ENCODE measurements around the gene FUCA2.

FUCA2 gene

GRCh38 chr6:143510991-143511891 lies at the start of gene FUCA2:
Gene FUCA2, minus strand, starts transcription at chr6:143511720. Its CDS starts 86 bp downstream, at chr6:143511634.
- peak; percentile 55 for DNase-seq (ENCODE audit: low read depth)

- DNase-seq (ENCODE audit: low read depth): no peak
Observed at GRCh38 chr6:143561105-143561704, 49.7 kb upstream of the FUCA2 start.

GRCh38 chr6:143559051-143559660 lies 47.6 kb upstream of the FUCA2 start:
- no peak for DNase-seq (ENCODE audit: low read depth)

GRCh38 chr6:143556529-143556928 lies 45.0 kb upstream of the FUCA2 start:
- peak; percentile 83 for DNase-seq (ENCODE audit: low read depth)

GRCh38 chr6:143555582-143555981 lies 44.1 kb upstream of the FUCA2 start:
- no peak for DNase-seq (ENCODE audit: low read depth)

GRCh38 chr6:143555071-143555492 lies 43.6 kb upstream of the FUCA2 start:
- no peak for DNase-seq (ENCODE audit: low read depth)

- DNase-seq (ENCODE audit: low read depth): no peak
Observed at GRCh38 chr6:143553337-143553736, 41.8 kb upstream of the FUCA2 start.

GRCh38 chr6:143549949-143550268 lies 38.4 kb upstream of the FUCA2 start:
- no peak for DNase-seq (ENCODE audit: low read depth)

GRCh38 chr6:143549221-143549948 lies 37.9 kb upstream of the FUCA2 start:
- DNase-seq (ENCODE audit: low read depth): no peak

- DNase-seq (ENCODE audit: low read depth): no peak
Observed at GRCh38 chr6:143546599-143546998, 35.1 kb upstream of the FUCA2 start.

- DNase-seq (ENCODE audit: low read depth): no peak
Observed at GRCh38 chr6:143545976-143546547, 34.5 kb upstream of the FUCA2 start.

GRCh38 chr6:143545165-143545564 lies 33.6 kb upstream of the FUCA2 start:
- no peak for DNase-seq (ENCODE audit: low read depth)

- no peak for DNase-seq (ENCODE audit: low read depth)
Observed at GRCh38 chr6:143544011-143544696, 32.6 kb upstream of the FUCA2 start.

- DNase-seq (ENCODE audit: low read depth): no peak
Observed at GRCh38 chr6:143543435-143543834, 31.9 kb upstream of the FUCA2 start.

GRCh38 chr6:143542888-143543287 lies 31.4 kb upstream of the FUCA2 start:
- DNase-seq (ENCODE audit: low read depth): no peak

GRCh38 chr6:143540192-143540591 lies 28.7 kb upstream of the FUCA2 start:
- DNase-seq (ENCODE audit: low read depth): no peak

- no peak for DNase-seq (ENCODE audit: low read depth)
Observed at GRCh38 chr6:143539734-143540133, 28.2 kb upstream of the FUCA2 start.

- no peak for DNase-seq (ENCODE audit: low read depth)
Observed at GRCh38 chr6:143539106-143539505, 27.6 kb upstream of the FUCA2 start.

GRCh38 chr6:143538374-143538773 lies 26.9 kb upstream of the FUCA2 start:
- DNase-seq (ENCODE audit: low read depth): no peak

GRCh38 chr6:143536866-143537691 lies 25.6 kb upstream of the FUCA2 start:
- DNase-seq (ENCODE audit: low read depth): no peak

- no peak for DNase-seq (ENCODE audit: low read depth)
Observed at GRCh38 chr6:143536461-143536865, 24.9 kb upstream of the FUCA2 start.
